Measurements from ENCODE around the gene LCT.

Gene LCT

DNA sequence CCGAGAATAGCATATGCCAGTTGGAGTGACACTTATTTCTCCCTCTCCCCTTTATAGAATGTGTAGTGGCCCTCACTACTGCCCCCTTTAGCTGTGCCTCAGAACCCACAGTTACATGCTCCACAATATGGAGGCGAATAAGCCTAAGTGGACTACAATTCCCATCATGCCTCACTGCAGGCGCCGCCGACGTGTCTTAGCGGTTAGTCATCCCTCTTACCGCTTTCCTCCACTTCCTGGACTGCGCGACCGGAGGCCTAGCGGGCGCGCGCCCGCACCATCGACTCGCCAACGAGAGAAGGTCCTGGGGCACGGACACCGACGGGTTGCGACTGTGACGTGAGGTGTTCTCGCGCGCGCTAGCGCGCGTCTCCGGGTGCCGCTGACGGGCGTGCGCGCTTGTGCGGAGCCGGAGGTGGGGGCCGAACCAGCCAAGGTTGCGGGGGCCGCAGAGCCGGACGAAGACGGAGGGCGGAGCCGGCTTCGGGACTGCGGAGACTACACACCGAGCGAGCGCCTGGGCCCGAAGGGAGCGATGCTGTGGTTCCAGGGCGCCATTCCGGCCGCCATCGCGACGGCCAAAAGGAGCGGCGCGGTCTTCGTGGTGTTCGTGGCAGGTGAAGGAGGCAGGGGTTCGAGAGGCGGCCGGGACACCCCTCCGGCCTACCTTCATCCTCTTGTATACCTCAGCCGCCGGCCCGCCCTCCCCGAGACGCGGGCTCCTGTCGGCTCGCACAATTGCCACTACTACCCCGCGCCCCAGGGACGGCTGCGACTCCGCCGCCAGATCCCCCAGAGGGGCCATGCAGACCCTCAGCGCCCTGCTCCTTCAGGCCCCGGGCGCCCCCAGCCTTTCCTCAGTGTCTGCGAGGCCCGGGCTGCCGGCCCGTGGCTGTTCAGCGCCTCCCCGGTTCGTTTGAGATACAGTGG is 95.3 kb downstream of the LCT start, which contains the start of gene UBXN4 (continued):
- TF ChIP-seq, protein P1, sequence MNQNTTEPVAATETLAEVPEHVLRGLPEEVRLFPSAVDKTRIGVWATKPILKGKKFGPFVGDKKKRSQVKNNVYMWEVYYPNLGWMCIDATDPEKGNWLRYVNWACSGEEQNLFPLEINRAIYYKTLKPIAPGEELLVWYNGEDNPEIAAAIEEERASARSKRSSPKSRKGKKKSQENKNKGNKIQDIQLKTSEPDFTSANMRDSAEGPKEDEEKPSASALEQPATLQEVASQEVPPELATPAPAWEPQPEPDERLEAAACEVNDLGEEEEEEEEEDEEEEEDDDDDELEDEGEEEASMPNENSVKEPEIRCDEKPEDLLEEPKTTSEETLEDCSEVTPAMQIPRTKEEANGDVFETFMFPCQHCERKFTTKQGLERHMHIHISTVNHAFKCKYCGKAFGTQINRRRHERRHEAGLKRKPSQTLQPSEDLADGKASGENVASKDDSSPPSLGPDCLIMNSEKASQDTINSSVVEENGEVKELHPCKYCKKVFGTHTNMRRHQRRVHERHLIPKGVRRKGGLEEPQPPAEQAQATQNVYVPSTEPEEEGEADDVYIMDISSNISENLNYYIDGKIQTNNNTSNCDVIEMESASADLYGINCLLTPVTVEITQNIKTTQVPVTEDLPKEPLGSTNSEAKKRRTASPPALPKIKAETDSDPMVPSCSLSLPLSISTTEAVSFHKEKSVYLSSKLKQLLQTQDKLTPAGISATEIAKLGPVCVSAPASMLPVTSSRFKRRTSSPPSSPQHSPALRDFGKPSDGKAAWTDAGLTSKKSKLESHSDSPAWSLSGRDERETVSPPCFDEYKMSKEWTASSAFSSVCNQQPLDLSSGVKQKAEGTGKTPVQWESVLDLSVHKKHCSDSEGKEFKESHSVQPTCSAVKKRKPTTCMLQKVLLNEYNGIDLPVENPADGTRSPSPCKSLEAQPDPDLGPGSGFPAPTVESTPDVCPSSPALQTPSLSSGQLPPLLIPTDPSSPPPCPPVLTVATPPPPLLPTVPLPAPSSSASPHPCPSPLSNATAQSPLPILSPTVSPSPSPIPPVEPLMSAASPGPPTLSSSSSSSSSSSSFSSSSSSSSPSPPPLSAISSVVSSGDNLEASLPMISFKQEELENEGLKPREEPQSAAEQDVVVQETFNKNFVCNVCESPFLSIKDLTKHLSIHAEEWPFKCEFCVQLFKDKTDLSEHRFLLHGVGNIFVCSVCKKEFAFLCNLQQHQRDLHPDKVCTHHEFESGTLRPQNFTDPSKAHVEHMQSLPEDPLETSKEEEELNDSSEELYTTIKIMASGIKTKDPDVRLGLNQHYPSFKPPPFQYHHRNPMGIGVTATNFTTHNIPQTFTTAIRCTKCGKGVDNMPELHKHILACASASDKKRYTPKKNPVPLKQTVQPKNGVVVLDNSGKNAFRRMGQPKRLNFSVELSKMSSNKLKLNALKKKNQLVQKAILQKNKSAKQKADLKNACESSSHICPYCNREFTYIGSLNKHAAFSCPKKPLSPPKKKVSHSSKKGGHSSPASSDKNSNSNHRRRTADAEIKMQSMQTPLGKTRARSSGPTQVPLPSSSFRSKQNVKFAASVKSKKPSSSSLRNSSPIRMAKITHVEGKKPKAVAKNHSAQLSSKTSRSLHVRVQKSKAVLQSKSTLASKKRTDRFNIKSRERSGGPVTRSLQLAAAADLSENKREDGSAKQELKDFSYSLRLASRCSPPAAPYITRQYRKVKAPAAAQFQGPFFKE (tag by site-specific recombination; IDR thresholded peaks at IDR 0.05; ENCODE audit: borderline replicate concordance): no peak
- TF ChIP-seq ZNF707 (tag by site-specific recombination; IDR thresholded peaks at IDR 0.05) (no peak), HOXC10 (CRISPR knock-in tag; IDR thresholded peaks at IDR 0.05) (no peak), GFI1B (tag by site-specific recombination; IDR thresholded peaks at IDR 0.05) (no peak), ZEB2 (tag by site-specific recombination; IDR thresholded peaks at IDR 0.05) (peak; percentile 82; the same call in 1 of the 2 replicates), YY2 (tag by site-specific recombination; IDR thresholded peaks at IDR 0.05) (peak; percentile 64; the same call in 1 of the 2 replicates), ZNF621 (tag by site-specific recombination; IDR thresholded peaks at IDR 0.05) (no peak), OSR2 (tag by site-specific recombination; IDR thresholded peaks at IDR 0.05) (no peak), KLF1 (tag by site-specific recombination; IDR thresholded peaks at IDR 0.05) (peak; percentile 16; the same call in 1 of the 2 replicates), ZNF112 (tag by site-specific recombination; IDR thresholded peaks at IDR 0.05) (no peak), ZNF571 (tag by site-specific recombination; IDR thresholded peaks at IDR 0.05) (no peak), ZNF184 (tag by site-specific recombination; IDR thresholded peaks at IDR 0.05) (no peak), ZNF138 (tag by site-specific recombination; IDR thresholded peaks at IDR 0.05; ENCODE audit: borderline replicate concordance) (no peak), ZNF23 (tag by site-specific recombination; IDR thresholded peaks at IDR 0.05; ENCODE audit: borderline replicate concordance) (no peak), ZBTB48 (tag by site-specific recombination; IDR thresholded peaks at IDR 0.05) (no peak), GLIS1 (tag by site-specific recombination; IDR thresholded peaks at IDR 0.05) (no peak), ZNF837 (tag by site-specific recombination; IDR thresholded peaks at IDR 0.05) (no peak), ZNF394 (tag by site-specific recombination; IDR thresholded peaks at IDR 0.05; ENCODE audit: borderline replicate concordance) (no peak), SCRT1 (tag by site-specific recombination; IDR thresholded peaks at IDR 0.05; ENCODE audit: borderline replicate concordance) (no peak), ZNF214 (tag by site-specific recombination; IDR thresholded peaks at IDR 0.05; ENCODE audit: borderline replicate concordance) (no peak)
- TF ChIP-seq, protein P2, sequence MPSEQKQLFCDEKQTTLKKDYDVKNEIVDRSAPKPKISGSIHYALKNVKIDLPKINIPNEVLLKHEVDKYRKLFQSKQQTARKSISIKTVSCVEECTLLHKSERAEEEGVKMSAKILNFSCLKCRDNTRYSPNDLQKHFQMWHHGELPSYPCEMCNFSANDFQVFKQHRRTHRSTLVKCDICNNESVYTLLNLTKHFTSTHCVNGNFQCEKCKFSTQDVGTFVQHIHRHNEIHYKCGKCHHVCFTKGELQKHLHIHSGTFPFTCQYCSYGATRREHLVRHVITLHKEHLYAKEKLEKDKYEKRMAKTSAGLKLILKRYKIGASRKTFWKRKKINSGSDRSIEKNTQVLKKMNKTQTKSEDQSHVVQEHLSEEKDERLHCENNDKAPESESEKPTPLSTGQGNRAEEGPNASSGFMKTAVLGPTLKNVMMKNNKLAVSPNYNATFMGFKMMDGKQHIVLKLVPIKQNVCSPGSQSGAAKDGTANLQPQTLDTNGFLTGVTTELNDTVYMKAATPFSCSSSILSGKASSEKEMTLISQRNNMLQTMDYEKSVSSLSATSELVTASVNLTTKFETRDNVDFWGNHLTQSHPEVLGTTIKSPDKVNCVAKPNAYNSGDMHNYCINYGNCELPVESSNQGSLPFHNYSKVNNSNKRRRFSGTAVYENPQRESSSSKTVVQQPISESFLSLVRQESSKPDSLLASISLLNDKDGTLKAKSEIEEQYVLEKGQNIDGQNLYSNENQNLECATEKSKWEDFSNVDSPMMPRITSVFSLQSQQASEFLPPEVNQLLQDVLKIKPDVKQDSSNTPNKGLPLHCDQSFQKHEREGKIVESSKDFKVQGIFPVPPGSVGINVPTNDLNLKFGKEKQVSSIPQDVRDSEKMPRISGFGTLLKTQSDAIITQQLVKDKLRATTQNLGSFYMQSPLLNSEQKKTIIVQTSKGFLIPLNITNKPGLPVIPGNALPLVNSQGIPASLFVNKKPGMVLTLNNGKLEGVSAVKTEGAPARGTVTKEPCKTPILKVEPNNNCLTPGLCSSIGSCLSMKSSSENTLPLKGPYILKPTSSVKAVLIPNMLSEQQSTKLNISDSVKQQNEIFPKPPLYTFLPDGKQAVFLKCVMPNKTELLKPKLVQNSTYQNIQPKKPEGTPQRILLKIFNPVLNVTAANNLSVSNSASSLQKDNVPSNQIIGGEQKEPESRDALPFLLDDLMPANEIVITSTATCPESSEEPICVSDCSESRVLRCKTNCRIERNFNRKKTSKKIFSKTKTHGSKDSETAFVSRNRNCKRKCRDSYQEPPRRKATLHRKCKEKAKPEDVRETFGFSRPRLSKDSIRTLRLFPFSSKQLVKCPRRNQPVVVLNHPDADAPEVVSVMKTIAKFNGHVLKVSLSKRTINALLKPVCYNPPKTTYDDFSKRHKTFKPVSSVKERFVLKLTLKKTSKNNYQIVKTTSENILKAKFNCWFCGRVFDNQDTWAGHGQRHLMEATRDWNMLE (tag by site-specific recombination; conservative IDR thresholded peaks at IDR 0.05; ENCODE audit: low read depth): peak; percentile 40; the same call in 1 of the 2 replicates
- TF ChIP-seq, protein P3, sequence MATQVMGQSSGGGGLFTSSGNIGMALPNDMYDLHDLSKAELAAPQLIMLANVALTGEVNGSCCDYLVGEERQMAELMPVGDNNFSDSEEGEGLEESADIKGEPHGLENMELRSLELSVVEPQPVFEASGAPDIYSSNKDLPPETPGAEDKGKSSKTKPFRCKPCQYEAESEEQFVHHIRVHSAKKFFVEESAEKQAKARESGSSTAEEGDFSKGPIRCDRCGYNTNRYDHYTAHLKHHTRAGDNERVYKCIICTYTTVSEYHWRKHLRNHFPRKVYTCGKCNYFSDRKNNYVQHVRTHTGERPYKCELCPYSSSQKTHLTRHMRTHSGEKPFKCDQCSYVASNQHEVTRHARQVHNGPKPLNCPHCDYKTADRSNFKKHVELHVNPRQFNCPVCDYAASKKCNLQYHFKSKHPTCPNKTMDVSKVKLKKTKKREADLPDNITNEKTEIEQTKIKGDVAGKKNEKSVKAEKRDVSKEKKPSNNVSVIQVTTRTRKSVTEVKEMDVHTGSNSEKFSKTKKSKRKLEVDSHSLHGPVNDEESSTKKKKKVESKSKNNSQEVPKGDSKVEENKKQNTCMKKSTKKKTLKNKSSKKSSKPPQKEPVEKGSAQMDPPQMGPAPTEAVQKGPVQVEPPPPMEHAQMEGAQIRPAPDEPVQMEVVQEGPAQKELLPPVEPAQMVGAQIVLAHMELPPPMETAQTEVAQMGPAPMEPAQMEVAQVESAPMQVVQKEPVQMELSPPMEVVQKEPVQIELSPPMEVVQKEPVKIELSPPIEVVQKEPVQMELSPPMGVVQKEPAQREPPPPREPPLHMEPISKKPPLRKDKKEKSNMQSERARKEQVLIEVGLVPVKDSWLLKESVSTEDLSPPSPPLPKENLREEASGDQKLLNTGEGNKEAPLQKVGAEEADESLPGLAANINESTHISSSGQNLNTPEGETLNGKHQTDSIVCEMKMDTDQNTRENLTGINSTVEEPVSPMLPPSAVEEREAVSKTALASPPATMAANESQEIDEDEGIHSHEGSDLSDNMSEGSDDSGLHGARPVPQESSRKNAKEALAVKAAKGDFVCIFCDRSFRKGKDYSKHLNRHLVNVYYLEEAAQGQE (tag by site-specific recombination; IDR thresholded peaks at IDR 0.05): no peak
- TF ChIP-seq, protein P4, sequence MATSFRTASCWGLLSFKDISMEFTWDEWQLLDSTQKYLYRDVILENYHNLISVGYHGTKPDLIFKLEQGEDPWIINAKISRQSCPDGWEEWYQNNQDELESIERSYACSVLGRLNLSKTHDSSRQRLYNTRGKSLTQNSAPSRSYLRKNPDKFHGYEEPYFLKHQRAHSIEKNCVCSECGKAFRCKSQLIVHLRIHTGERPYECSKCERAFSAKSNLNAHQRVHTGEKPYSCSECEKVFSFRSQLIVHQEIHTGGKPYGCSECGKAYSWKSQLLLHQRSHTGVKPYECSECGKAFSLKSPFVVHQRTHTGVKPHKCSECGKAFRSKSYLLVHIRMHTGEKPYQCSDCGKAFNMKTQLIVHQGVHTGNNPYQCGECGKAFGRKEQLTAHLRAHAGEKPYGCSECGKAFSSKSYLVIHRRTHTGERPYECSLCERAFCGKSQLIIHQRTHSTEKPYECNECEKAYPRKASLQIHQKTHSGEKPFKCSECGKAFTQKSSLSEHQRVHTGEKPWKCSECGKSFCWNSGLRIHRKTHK (tag by site-specific recombination; IDR thresholded peaks at IDR 0.05): no peak
